GM12872 (cell line): Measurements from ENCODE around the gene NTN3.

Experiments used
- TF ChIP-seq, protein P1 (sequence below): IDR thresholded peaks from 3 replicates; pipeline ENCODE4 v1.5.1; 2011; ENCODE audit warnings: low read depth, mild to moderate bottlenecking, low read length, moderate library complexity; ENCODE audit not compliant: insufficient read depth

NTN3 gene

DNA sequence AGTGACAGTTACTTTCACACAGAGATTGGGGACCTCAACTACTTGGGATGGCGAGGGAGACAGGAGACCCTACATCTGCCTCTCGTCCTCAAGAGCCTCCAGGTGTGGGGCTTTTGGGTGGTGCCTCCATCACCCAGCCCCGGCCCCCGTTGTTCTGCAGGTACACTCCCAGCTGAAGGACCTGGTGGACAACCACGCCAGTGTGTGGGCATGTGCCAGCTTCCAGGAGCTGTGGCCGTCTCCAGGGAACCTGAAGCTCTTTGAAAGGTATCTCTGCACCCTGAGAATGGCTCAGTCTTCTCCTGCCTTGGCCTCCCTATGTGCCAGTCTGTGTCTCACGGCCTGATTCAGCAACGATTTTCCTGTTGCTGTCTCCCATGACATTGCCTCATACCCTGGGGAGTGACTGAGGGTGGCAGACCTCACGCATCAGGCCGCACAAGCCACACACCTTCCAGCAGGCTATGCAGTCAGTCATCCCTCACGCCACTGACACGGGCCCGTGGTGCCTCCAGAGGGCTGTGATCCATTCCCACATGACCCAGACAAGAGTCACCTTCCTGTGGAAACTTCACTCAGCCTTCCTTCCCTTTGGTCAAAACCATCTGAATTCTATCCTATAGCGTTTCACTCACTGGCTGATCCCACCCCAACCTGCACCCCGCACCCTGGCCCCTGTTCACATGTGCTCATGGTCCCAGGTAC, 38.1 kb upstream of the NTN3 start:
- TF ChIP-seq, protein P1, sequence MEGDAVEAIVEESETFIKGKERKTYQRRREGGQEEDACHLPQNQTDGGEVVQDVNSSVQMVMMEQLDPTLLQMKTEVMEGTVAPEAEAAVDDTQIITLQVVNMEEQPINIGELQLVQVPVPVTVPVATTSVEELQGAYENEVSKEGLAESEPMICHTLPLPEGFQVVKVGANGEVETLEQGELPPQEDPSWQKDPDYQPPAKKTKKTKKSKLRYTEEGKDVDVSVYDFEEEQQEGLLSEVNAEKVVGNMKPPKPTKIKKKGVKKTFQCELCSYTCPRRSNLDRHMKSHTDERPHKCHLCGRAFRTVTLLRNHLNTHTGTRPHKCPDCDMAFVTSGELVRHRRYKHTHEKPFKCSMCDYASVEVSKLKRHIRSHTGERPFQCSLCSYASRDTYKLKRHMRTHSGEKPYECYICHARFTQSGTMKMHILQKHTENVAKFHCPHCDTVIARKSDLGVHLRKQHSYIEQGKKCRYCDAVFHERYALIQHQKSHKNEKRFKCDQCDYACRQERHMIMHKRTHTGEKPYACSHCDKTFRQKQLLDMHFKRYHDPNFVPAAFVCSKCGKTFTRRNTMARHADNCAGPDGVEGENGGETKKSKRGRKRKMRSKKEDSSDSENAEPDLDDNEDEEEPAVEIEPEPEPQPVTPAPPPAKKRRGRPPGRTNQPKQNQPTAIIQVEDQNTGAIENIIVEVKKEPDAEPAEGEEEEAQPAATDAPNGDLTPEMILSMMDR: no peak

DNA sequence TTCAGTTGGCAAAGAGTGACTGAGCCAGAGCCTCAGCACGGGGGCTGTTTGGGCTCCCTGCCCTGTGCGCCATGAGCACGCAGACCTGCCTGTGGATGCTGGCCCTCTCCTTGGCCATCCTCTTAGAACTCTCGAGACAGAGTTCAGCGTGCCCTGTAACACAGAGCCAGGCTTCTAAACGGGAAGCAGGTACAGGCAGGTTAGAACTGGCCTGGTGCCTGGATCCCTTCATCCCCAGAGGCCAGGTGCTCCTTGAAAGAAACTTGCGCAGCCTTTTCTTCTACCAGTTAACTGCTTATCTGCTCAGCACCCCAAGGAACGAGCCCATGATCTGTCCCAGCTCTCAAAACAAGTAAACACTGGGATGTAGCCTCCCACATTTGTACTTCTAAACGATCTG, 35.0 kb upstream of the NTN3 start:
- TF ChIP-seq, protein P1: no peak

DNA sequence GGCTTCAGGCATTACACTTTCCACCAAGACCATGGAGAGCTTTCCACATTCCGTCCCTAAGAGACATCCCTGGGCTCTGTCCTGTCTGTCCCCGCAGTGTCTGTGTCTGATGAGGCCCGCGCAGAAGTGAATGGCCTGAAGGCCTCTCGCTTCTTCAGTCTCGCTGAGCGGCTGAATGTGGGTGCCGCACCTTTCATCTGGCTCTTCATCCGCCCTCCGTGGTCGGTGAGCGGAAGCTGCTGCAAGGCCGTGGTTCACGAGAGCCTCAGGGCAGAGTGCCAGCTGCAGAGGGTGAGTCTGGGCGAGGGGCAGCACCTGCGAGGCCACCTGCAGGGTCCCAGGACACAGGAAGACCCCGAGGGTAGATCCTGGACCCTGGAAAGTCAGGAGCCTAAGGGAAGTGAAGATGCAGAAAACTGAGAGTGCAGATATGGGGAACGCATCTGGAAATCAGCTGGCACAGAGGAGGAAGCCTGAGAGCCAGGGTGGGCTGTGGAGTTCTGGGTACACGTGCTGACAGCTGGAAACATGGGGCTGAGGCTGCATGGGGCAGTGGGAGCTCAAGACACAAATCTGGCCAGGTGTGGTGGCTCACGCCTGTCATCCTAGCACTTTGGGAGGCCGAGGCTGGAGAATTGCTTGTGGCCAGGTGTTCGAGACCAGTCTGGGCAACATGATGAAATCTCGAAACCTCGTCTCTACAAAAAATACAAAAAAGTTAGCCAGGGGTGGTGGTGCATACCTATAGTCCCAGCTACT, 33.9 kb upstream of the NTN3 start:
- TF ChIP-seq, protein P1: no peak

DNA sequence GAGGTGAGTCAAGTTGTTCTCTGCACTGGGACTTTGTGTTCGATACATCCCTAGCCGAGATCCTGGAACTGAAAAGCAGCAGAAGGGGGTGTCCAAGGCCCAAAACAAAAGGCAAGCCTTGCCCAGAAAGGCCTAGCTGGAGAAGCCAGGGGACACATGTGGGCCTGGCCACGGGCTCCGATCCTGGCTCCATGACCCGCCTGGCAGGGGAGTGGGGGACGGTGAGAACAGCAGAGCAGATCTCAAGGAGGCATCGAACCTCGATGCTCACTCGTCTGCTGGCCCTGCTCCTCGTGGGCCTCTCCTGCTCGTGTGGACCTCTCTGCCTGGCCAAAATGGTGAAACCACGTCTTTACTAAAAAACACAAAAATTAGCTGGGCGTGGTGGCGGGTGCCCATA, 33.0 kb upstream of the NTN3 start:
- TF ChIP-seq, protein P1: no peak

DNA sequence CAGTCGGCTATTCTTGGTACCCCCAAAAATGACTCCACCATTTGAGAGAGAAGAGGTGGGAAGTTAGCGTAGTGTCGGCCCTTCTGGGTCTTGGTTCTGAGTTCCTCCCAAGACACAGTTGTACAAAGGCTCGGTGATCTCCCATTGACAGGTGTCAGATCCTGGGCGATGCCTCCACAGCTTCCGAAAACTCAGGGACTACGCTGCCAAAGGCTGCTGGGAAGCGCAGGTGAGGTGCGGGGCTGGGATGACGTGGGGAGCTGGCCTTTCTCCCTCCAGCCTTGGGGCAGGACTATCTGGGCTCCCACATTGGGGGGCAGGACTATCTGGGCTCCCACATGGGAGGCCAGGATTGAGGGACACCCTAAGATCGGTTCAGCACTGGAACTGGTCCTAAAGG, 31.5 kb upstream of the NTN3 start:
- TF ChIP-seq, protein P1: no peak

DNA sequence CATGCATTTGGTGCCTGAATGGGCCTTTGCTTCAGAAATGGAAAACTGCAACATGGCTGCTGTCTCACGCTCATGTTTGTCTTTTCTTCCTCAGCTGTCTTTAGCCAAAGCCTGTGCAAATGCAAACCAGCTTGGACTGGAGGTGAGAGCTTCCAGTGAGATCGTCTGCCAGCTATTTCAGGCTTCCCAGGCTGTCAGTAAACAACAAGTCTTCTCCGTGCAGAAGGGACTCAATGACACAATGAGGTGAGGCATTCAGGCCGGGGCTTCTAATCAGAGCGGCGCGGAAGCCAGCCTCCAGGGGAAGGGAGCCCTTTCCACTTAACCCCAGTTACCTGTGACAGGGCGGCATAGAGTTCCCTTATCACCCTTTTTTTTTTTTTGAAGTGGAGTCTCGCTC, 27.5 kb upstream of the NTN3 start:
- TF ChIP-seq, protein P1: no peak

DNA sequence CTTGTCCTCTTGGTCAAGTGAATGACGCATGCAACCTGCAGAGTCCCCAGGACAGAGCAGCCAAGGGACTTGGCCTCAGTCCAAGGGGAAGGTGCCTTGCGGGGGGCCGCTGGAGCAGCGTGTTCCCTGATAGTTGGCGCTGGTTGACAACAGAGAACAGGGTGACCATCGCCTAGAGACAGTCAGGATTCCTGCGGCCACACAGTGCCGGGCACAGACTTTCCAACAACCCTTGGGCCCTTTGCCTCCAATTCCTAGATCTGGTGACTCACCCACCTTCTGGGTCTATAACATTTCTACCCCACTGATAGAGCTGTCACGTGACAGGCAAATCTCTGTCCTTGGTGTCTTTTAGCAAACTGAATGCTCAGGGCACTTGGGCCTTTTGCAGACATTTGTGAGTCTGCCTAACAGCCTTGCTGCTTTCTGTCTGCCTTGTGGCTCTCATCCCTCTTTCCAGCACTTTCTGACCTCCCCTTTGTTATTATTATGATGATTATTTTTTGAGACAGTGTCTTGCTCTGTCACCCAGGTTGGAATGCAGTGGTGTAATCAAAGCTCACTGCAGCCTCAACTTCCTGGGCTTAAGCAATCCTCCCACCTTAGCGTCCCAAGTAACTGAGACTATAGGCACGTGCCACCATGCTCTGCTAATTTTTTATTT, 23.0 kb upstream of the NTN3 start:
- TF ChIP-seq, protein P1: no peak
